H9 (cell line): ENCODE measurements around the gene NUP98. TPM values are rescaled to one million over a fixed set of nuclear protein-coding genes. Genes with fewer than 3 reads are reported as not detected.

Source experiments
- DNase-seq: peaks from one replicate; pipeline ENCODE4 v3.0.0-alpha.2; 2017
- H2AFZ ChIP-seq: one replicate; pipeline ENCODE4 v1.6.1; 2013; ENCODE audit warnings: mild to moderate bottlenecking, low read length, control low read depth, moderate library complexity
- H2AK5ac ChIP-seq: 2 replicates; pipeline ENCODE4 v1.6.1; 2013; ENCODE audit warnings: low read length, control low read depth, mixed read lengths; ENCODE audit not compliant: insufficient read length
- H2BK120ac ChIP-seq: one replicate; pipeline ENCODE4 v1.6.1; 2013; ENCODE audit warnings: low read depth, mild to moderate bottlenecking, low read length, control low read depth, inconsistent platforms; ENCODE audit not compliant: poor library complexity, severe bottlenecking
- H2BK12ac ChIP-seq: 2 replicates; pipeline ENCODE4 v1.6.1; 2013; ENCODE audit warnings: low read length, control low read depth, mixed read lengths, low read depth; ENCODE audit not compliant: insufficient read length
- H2BK15ac ChIP-seq: 2 replicates; pipeline ENCODE4 v1.6.1; 2013; ENCODE audit warnings: low read depth, low read length, control low read depth
- H2BK20ac ChIP-seq: one replicate; pipeline ENCODE4 v1.6.1; 2013; ENCODE audit warnings: low read depth, mild to moderate bottlenecking, low read length, control low read depth, inconsistent platforms; ENCODE audit not compliant: poor library complexity, severe bottlenecking
- H2BK5ac ChIP-seq: 2 replicates; pipeline ENCODE4 v1.6.1; 2013; ENCODE audit warnings: low read length, control low read depth, mixed read lengths; ENCODE audit not compliant: insufficient read length
- H3K14ac ChIP-seq: 2 replicates; pipeline ENCODE4 v1.6.1; 2013; ENCODE audit warnings: low read length, control low read depth; ENCODE audit not compliant: insufficient read depth
- H3K18ac ChIP-seq: 2 replicates; pipeline ENCODE4 v1.6.1; 2013; ENCODE audit warnings: low read depth, mild to moderate bottlenecking, mixed read lengths, low read length, control low read depth; ENCODE audit not compliant: insufficient read length
- H3K23ac ChIP-seq: 2 replicates; pipeline ENCODE4 v1.6.1; 2013; ENCODE audit warnings: low read length, control low read depth, mixed read lengths, low read depth; ENCODE audit not compliant: insufficient read length
- H3K23me2 ChIP-seq: 2 replicates; pipeline ENCODE4 v1.6.1; 2013; ENCODE audit warnings: low read depth, mild to moderate bottlenecking, mixed read lengths, low read length, control low read depth; ENCODE audit not compliant: insufficient read length, poor library complexity, severe bottlenecking
- H3K27ac ChIP-seq: 2 replicates; pipeline ENCODE4 v1.5.1; 2013; ENCODE audit warnings: low read length, control low read depth, mixed read lengths, low read depth; ENCODE audit not compliant: insufficient read length
- H3K27me3 ChIP-seq: 2 replicates; pipeline ENCODE4 v1.6.1; 2013; ENCODE audit warnings: low read length, control low read depth, inconsistent platforms; ENCODE audit not compliant: insufficient read depth
- H3K4ac ChIP-seq: 2 replicates; pipeline ENCODE4 v1.6.1; 2013; ENCODE audit warnings: low read depth, mild to moderate bottlenecking, control low read depth, inconsistent platforms, low read length, moderate library complexity
- H3K4me1 ChIP-seq: 2 replicates; pipeline ENCODE4 v1.6.1; 2013; ENCODE audit warnings: low read length, control low read depth, inconsistent platforms; ENCODE audit not compliant: insufficient read depth
- H3K4me2 ChIP-seq: 2 replicates; pipeline ENCODE4 v1.6.1; 2013; ENCODE audit warnings: low read length, control low read depth, mixed read lengths; ENCODE audit not compliant: insufficient read length, insufficient read depth
- H3K56ac ChIP-seq: 2 replicates; pipeline ENCODE4 v1.6.1; 2013; ENCODE audit warnings: low read depth, mild to moderate bottlenecking, mixed read lengths, low read length, control low read depth; ENCODE audit not compliant: insufficient read length
- H3K79me1 ChIP-seq: 2 replicates; pipeline ENCODE4 v1.6.1; 2013; ENCODE audit warnings: low read depth, mild to moderate bottlenecking, moderate library complexity, low read length, control low read depth, inconsistent platforms; ENCODE audit not compliant: insufficient read depth, poor library complexity, severe bottlenecking
- H3K79me2 ChIP-seq: 2 replicates; pipeline ENCODE4 v1.6.1; 2013; ENCODE audit warnings: low read length, control low read depth, inconsistent platforms; ENCODE audit not compliant: insufficient read depth
- H3K9ac ChIP-seq: 2 replicates; pipeline ENCODE4 v1.6.1; 2013; ENCODE audit warnings: low read length, control low read depth, mixed read lengths; ENCODE audit not compliant: insufficient read length; ENCODE audit errors: extremely low read depth
- H3K9me3 ChIP-seq: one replicate; pipeline ENCODE4 v1.6.1; 2013; ENCODE audit warnings: low read depth, low read length, inconsistent platforms; ENCODE audit not compliant: control insufficient read depth
- H3T11ph ChIP-seq: one replicate; pipeline ENCODE4 v1.6.1; 2013; ENCODE audit warnings: mild to moderate bottlenecking, low read length, control low read depth, inconsistent platforms
- H4K20me1 ChIP-seq: one replicate; pipeline ENCODE4 v1.6.1; 2013; ENCODE audit not compliant: control insufficient read depth, insufficient read length, insufficient read depth
- H4K5ac ChIP-seq: 2 replicates; pipeline ENCODE4 v1.6.1; 2013; ENCODE audit warnings: low read depth, mild to moderate bottlenecking, mixed read lengths, low read length, control low read depth; ENCODE audit not compliant: insufficient read length
- H4K8ac ChIP-seq: replicated peaks from 2 replicates; pipeline ENCODE4 v1.6.1; 2013; ENCODE audit warnings: low read length, control low read depth, mixed read lengths, low read depth; ENCODE audit not compliant: insufficient read length
- H4K91ac ChIP-seq: 2 replicates; pipeline ENCODE4 v1.6.1; 2013; ENCODE audit warnings: low read depth, mild to moderate bottlenecking, moderate library complexity, mixed read lengths, low read length, control low read depth; ENCODE audit not compliant: insufficient read length
- H3K27ac Mint-ChIP-seq, 3 experiments: 2 replicates in 2 of 3; 3 replicates in 1 of 3; pipeline ENCODE4 v1.8.0; 2020 to 2021; ENCODE audit warnings: mixed read lengths in 3 of 3, mild to moderate bottlenecking in 1 of 3, moderate library complexity in 1 of 3
- H3K27me3 Mint-ChIP-seq: 2 replicates; pipeline ENCODE4 v1.8.0; 2021; ENCODE audit warnings: low read depth, mild to moderate bottlenecking, moderate library complexity, mixed read lengths
- H3K36me3 Mint-ChIP-seq, 3 experiments: 2 replicates in 2 of 3; 3 replicates in 1 of 3; pipeline ENCODE4 v1.8.0; 2020 to 2021; ENCODE audit warnings: low read depth in 3 of 3, mixed read lengths in 3 of 3; ENCODE audit not compliant: insufficient read depth in 1 of 3
- H3K4me1 Mint-ChIP-seq, 2 experiments: 2 replicates each; pipeline ENCODE4 v1.8.0; 2020; ENCODE audit warnings: mixed read lengths in 2 of 2
- H3K4me3 Mint-ChIP-seq, 2 experiments: 2 replicates in 1 of 2; 3 replicates in 1 of 2; pipeline ENCODE4 v1.8.0; 2020 to 2021; ENCODE audit warnings: mild to moderate bottlenecking in 2 of 2, mixed read lengths in 2 of 2, moderate library complexity in 1 of 2
- H3K9me3 Mint-ChIP-seq, 2 experiments: 2 replicates in 1 of 2; 3 replicates in 1 of 2; pipeline ENCODE4 v1.8.0; 2020; ENCODE audit warnings: mild to moderate bottlenecking in 2 of 2, mixed read lengths in 2 of 2, moderate library complexity in 1 of 2
- CTCF ChIP-seq: fragments of 200-600 bp; sonication (generic); conservative IDR thresholded peaks from 3 replicates; pipeline ENCODE4 v1.8.0; 2021; ENCODE audit warnings: antibody characterized with exemption, mild to moderate bottlenecking
- WGBS: extraction: QIAGEN DNeasy Blood & Tissue Kit; methylation state at CpG from one replicate; pipeline ENCODE4 v1.1.7; 2013; ENCODE audit warnings: missing lambda C conversion rate, low lambda C conversion rate, mixed read lengths; ENCODE audit not compliant: insufficient read length; ENCODE audit errors: extremely low coverage; 5-methylcytosine and 5-hydroxymethylcytosine counted together
- total RNA-seq: library from RNA; stranded (reverse); gene quantifications from 2 replicates; pipeline ENCODE4 v1.2.1, GENCODE V29; 2021

Gene NUP98
- total RNA-seq, 1 experiment from 2014 or later, result 105 TPM

DNA sequence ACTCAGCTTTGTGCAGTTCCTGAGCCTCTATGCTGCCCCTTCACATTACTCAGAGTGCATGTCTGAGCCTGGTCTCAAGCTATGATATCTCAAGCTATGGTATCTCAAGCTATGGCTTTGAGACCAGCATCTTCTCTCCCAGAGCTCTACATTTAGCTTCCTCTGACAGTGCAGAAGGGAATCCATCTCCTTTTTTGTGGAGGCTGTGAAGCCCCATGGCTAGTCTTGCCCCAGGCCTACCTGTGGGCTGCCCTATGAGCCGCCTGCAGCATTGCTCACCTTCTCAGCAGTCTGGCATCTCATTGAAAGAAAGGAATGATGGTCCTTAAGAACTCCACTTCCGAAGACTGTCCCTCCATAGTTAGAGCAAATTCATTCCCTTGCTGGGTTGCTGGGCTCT, 23.6 kb upstream of the NUP98 start:
- Histone ChIP-seq H3K18ac (no peak overlapping the region), H3K56ac (no peak overlapping the region)

More for the DNA sequence above, 23.6 kb upstream of the NUP98 start:
- H3K23me2 ChIP-seq, result no peaks in the 10 kb centered on the region
- H3K79me1 ChIP-seq, result no peaks in the 10 kb centered on the region
- H4K91ac ChIP-seq, result no peak overlapping the region
- H3K4ac ChIP-seq, result no peak overlapping the region
- no peak for DNase-seq
- no peak overlapping the region for H2BK15ac ChIP-seq
- no peak overlapping the region for H2AK5ac ChIP-seq
- peaks cover 12 to 31% (median 27%) of the 10 kb centered on the region in 3 experiments for H3K36me3 Mint-ChIP-seq
- H2BK120ac ChIP-seq, result no peak overlapping the region
- no peak overlapping the region for H3T11ph ChIP-seq
- H3K14ac ChIP-seq, result no peak overlapping the region
- H4K20me1 ChIP-seq, result no peaks in the 10 kb centered on the region
- H3K79me2 ChIP-seq, result no peaks in the 10 kb centered on the region
- no peak overlapping the region for H3K23ac ChIP-seq
- H3K27me3 Mint-ChIP-seq, result no peaks in the 10 kb centered on the region
- H2BK20ac ChIP-seq, result no peak overlapping the region
- H3K9me3 ChIP-seq, result no peaks in the 10 kb centered on the region
- H3K9me3 Mint-ChIP-seq, result no peaks in the 10 kb centered on the region
- no peak overlapping the region for H3K4me2 ChIP-seq
- H2BK12ac ChIP-seq, result no peak overlapping the region
- no peak overlapping the region for H4K5ac ChIP-seq
- no peak overlapping the region for H3K4me3 Mint-ChIP-seq
- H3K4me1 Mint-ChIP-seq, result peaks cover 28 to 29% of the 10 kb centered on the region in 2 experiments
- H3K27ac ChIP-seq, result no peak overlapping the region
- H2AFZ ChIP-seq, result no peak overlapping the region
- no peaks in the 10 kb centered on the region for H3K27me3 ChIP-seq
- no peak overlapping the region for H3K9ac ChIP-seq
- H4K8ac ChIP-seq, result no peak overlapping the region
- H2BK5ac ChIP-seq, result no peak overlapping the region
- TF ChIP-seq CTCF, result no peak
- WGBS, result no CpG with 5 or more reads among the region's 2 CpGs
- peaks cover 9% of the 10 kb centered on the region; the same call in 1 of the 2 replicates for H3K4me1 ChIP-seq
- peak overlapping the region in 1 of 3 experiments; percentile 28; a peak in 1 of 7 replicates for H3K27ac Mint-ChIP-seq
